Mononuclear cell (primary cell): ENCODE measurements around the gene PPAN. TPM values are rescaled to one million over a fixed set of nuclear protein-coding genes. Genes with fewer than 3 reads are reported as not detected.

Experiments
- H3K27me3 ChIP-seq: 2 replicates; pipeline ENCODE4 v1.6.0; 2011; ENCODE audit warnings: low read length, control low read depth; ENCODE audit not compliant: insufficient read depth
- H3K4me1 ChIP-seq: 2 replicates; pipeline ENCODE4 v1.5.1; 2011; ENCODE audit warnings: mild to moderate bottlenecking, low read length, control low read depth; ENCODE audit not compliant: insufficient read depth
- H3K4me3 ChIP-seq: 2 replicates; pipeline ENCODE4 v1.5.1; 2011; ENCODE audit warnings: mild to moderate bottlenecking, low read length, moderate library complexity
- H3K9me3 ChIP-seq: 2 replicates; pipeline ENCODE4 v1.5.1; 2011; ENCODE audit warnings: low read depth, mild to moderate bottlenecking, control low read depth, low read length
- total RNA-seq: library from RNA; depleted of rRNA; stranded (reverse); fragments of >200 nt; gene quantifications from one replicate; pipeline ENCODE4 v1.2.3, GENCODE V29; 2012

Gene PPAN
- total RNA-seq: 31.6 TPM

- Histone ChIP-seq H3K4me3 (peak within 1 kb of the TSS; percentile 57), H3K4me1 (peaks cover 75% of the 10 kb centered on the region), H3K9me3 (no peaks in the 10 kb centered on the region), H3K27me3 (no peaks in the 10 kb centered on the region)
Observed at GRCh38 chr19:10106100-10106936, at the start of gene PPAN. PPAN (plus strand) TSS chr19:10106362; CDS start chr19:10106395, 33 bp downstream.

DNA sequence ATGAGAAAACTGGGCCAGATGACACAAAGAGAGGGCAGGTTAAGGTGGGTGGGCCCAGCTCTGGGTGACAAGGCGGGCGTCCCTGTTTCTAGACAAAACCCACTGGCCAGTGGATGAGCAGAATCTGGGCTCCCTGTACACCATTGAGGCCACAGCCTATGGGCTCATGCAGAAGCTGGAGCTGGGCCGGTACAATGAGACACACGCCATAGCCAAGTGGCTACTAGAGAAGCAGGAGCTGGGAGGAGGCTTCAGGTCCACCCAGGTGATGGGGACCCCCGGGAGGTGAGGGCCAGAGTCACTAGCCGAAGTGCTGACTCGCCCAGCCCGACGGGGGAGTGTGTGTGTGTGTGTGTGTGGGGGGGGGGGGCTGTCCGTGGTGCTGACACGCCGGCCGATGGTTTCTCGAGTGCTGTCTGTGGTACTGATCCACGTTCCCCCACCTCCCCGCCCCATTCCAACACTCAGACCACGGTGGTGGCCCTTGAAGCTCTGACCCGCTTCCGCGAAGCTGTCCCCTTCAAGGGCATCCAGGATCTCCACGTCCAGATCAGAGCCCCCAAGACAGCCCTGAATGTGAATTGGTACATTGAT lies 44.3 kb upstream of the PPAN start:
- no peak overlapping the region for H3K4me3 ChIP-seq
- no peaks in the 10 kb centered on the region for H3K27me3 ChIP-seq
- no peaks in the 10 kb centered on the region for H3K4me1 ChIP-seq
- H3K9me3 ChIP-seq: no peaks in the 10 kb centered on the region

DNA sequence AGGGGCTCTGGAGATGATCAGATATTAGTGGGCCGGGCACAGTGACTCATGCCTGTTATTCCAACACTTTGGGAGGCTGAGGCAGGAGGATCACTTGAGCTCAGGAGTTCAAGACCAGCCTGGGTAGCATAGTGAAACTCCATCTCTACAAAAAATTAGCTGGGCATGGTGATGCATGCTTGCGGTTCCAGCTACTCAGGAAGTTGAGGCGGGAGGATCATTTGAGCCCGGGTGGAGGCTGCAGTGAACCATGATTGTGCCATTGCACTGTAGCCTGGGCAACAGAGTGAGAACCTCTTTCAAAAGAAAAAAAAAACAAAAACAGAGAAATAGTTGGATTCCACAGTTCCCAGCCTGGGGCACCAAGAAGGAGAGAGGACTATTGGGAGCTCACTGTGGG lies 38.0 kb upstream of the PPAN start:
- Histone ChIP-seq H3K4me1 (no peaks in the 10 kb centered on the region), H3K27me3 (no peaks in the 10 kb centered on the region), H3K9me3 (no peaks in the 10 kb centered on the region), H3K4me3 (no peak overlapping the region)

DNA sequence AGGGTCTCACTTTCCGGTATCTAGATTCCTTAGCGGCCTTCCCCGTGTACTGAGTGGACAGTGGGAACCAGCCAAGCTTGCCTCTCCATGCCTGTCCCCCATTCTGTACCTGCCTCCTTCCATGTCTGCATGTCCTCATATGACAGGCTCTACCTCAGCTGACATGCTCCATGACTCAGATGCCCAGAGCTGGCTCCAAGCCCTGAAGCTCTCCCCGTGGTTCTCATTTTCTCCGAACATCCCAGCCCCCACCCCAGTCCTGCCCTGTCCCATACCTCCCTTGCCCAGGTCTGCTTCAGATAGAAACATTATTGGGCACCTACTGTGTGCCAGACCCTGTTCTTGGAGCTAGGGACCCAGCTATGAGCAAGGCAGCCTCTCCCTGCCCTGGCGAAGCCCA lies 37.1 kb upstream of the PPAN start:
- Histone ChIP-seq H3K27me3 (no peaks in the 10 kb centered on the region), H3K4me3 (no peak overlapping the region), H3K9me3 (no peaks in the 10 kb centered on the region), H3K4me1 (no peaks in the 10 kb centered on the region)

DNA sequence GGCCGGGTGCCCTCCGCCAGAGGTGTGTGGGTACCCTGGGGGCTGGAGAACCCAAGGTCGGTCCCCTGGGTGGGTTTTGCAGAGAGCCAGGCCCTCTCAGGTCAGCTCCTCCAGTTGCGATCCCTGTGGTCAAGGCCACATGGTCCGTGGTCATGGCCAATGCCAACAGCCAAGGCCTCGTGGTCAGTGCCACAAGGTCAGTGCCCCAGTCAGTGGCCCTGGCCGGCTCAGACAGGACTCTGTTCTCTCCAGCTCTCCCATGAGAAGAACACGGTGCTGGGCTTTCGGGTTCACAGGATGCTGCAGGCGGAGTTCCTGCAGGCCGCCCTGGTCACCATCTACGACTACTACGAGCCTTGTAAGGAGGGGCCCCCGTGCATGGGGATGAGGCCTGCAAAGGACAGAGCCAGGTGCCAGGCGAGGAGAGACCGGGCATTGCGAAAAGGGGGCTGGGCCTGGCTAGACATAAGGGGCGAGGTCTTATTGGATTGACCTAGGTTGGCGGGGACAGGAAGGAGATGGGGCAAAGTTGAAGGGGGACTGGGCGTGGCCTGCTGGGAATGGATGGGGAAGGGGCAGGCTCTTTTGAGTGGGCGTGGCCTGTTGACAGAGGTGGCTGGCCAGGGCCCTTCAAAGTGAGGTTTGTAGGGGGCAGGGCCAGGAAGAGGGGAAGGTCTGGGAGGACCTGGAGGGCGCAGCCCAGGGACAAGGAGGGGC lies 35.3 kb upstream of the PPAN start:
- Histone ChIP-seq H3K4me1 (no peaks in the 10 kb centered on the region), H3K27me3 (no peaks in the 10 kb centered on the region)

DNA sequence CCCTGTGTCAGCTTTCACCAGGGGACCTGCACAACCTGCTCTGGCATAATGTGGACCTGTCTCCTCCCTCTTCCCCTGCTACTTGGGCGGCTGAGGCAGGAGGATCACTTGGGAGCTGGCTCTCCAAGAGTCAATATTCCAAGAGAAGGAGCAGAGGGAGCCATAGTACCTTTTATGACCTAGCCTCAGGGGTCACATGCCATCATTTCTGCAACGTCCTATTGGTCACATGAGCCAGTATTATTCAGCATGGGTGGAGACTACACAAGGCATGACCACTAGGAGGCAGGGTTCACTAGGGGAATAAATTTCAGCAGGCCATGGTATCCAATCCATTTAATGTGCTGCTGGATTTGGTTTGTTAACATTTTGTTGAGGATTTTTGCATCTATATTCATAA lies 32.0 kb upstream of the PPAN start:
- H3K9me3 ChIP-seq: no peaks in the 10 kb centered on the region
- H3K4me3 ChIP-seq: no peak overlapping the region
- no peaks in the 10 kb centered on the region for H3K27me3 ChIP-seq
- H3K4me1 ChIP-seq: no peaks in the 10 kb centered on the region

More for the DNA sequence above, 35.3 kb upstream of the PPAN start:
- no peak overlapping the region for H3K4me3 ChIP-seq
- no peaks in the 10 kb centered on the region for H3K9me3 ChIP-seq

DNA sequence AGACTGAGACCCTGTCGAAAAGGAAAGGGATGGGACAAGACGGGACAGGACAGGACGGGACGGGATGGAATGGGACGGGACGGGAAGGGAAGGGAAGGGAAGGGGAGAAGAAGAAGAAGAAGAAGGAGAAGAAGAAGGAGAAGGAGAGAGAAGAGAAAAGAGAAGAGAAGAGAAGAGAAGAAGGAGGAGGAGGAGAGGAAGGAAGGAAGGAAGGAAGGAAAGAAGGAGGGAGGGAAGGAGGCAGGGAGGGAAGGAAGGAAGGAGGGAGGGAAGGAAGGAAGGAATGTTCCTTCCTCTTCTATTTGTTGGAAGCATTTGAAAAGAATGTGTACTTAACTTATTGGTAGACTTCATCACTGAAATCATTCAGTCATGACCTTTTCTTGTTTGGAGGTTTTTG lies 29.6 kb upstream of the PPAN start:
- Histone ChIP-seq H3K9me3 (no peaks in the 10 kb centered on the region), H3K4me1 (no peaks in the 10 kb centered on the region), H3K27me3 (no peaks in the 10 kb centered on the region), H3K4me3 (no peak overlapping the region)

- no peaks in the 10 kb centered on the region for H3K9me3 ChIP-seq
- H3K4me1 ChIP-seq: no peaks in the 10 kb centered on the region
- H3K27me3 ChIP-seq: no peaks in the 10 kb centered on the region
Observed at GRCh38 chr19:10078329-10078728, 27.8 kb upstream of the PPAN start.

GRCh38 chr19:10079031-10079453 lies 27.1 kb upstream of the PPAN start:
- Histone ChIP-seq H3K4me3 (no peak overlapping the region), H3K9me3 (no peaks in the 10 kb centered on the region), H3K4me1 (no peaks in the 10 kb centered on the region), H3K27me3 (no peaks in the 10 kb centered on the region)

More at GRCh38 chr19:10078329-10078728, 27.8 kb upstream of the PPAN start:
- no peak overlapping the region for H3K4me3 ChIP-seq

GRCh38 chr19:10083911-10084310 lies 22.3 kb upstream of the PPAN start:
- Histone ChIP-seq H3K4me3 (no peak overlapping the region), H3K4me1 (peaks cover 13% of the 10 kb centered on the region), H3K9me3 (no peaks in the 10 kb centered on the region), H3K27me3 (no peaks in the 10 kb centered on the region)

DNA sequence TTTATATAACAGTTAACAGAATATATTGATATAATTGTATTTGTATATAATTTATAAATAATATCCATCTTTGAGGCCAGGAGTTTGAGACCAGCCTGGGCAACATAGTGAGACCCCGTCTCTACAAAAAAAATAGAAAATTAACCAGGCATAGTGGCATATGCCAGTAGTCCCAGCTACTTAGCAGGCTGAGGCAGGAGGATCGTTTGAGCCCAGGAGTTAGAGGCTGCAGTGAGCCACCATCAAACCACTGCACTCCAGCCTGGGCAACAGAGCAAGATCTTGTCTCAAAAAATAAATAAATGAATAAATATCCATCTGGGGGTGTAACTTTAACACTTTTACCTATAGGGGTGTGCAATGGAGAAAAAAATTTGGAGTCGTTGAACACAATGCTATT lies 21.4 kb upstream of the PPAN start:
- H3K9me3 ChIP-seq: no peaks in the 10 kb centered on the region
- no peaks in the 10 kb centered on the region for H3K27me3 ChIP-seq

DNA sequence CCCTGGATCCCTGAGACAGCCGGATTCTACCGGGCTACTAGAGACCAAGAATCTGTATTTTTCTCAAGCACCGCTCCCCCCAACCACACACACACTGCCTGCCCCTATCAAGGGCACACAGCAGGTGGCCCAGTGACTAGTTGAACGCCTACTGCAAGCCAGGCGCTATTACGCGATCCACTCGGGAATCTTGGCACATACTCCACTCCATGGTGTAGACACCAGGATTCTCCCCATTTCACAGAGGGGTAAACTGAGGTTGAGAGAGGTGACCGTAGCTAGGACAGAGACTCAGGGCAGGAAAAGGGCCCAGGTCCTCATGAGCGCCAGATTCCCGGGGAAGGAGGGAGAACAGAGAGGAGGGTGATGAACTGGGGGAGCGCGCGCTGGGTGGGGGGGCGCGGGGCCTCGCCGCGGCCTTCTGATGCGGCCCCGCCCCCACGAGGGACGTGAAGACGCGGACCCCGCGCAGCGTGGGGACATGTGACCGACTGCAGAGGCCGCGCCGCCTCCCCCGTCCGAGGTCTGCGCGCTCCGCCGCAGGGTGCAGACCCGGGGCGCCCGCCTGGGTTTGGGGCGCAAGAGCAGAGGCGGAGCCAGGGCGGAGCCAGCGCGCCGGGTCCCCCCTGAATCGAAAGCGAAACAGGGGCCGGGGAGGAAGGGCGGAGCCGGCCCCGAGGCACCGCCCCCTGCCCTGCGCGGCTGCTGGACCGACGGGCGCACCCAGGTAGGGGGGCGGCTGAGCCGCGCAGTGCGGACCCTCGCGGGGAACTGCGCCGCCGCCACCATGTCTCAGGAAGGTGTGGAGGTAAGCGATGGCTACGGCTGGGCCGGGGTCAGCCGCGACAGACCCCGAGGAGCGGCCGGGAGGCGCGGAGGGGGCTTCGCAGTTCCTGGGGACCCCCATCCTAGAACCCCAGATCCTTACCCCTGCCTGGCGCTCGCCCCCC lies 20.2 kb upstream of the PPAN start, which contains the start of gene SHFL:
TSS of gene SHFL (plus strand) at position 677 of the 950 bp plus-strand sequence. CDS start at position 788, 111 bp downstream.
- no peaks in the 10 kb centered on the region for H3K9me3 ChIP-seq
- H3K4me3 ChIP-seq: peak within 1 kb of the TSS; percentile 95
- no peaks in the 10 kb centered on the region for H3K27me3 ChIP-seq
- H3K4me1 ChIP-seq: peaks cover 13% of the 10 kb centered on the region

More for the DNA sequence above, 21.4 kb upstream of the PPAN start:
- Histone ChIP-seq H3K4me1 (peaks cover 13% of the 10 kb centered on the region), H3K4me3 (no peak overlapping the region)

- H3K4me3 ChIP-seq: peak overlapping the region; percentile 95
- H3K4me1 ChIP-seq: peaks cover 13% of the 10 kb centered on the region
- no peaks in the 10 kb centered on the region for H3K9me3 ChIP-seq
- H3K27me3 ChIP-seq: no peaks in the 10 kb centered on the region
Observed at GRCh38 chr19:10086591-10087192, 19.5 kb upstream of the PPAN start.
